GM19452 (cell line): ENCODE data around the gene PPIB.

Experiments
- ATAC-seq: cut with Tn5 transposase; IDR thresholded peaks from one replicate; pipeline ENCODE4 v1.9.1; 2021; ENCODE audit not compliant: unreplicated experiment

The PPIB gene

DNA sequence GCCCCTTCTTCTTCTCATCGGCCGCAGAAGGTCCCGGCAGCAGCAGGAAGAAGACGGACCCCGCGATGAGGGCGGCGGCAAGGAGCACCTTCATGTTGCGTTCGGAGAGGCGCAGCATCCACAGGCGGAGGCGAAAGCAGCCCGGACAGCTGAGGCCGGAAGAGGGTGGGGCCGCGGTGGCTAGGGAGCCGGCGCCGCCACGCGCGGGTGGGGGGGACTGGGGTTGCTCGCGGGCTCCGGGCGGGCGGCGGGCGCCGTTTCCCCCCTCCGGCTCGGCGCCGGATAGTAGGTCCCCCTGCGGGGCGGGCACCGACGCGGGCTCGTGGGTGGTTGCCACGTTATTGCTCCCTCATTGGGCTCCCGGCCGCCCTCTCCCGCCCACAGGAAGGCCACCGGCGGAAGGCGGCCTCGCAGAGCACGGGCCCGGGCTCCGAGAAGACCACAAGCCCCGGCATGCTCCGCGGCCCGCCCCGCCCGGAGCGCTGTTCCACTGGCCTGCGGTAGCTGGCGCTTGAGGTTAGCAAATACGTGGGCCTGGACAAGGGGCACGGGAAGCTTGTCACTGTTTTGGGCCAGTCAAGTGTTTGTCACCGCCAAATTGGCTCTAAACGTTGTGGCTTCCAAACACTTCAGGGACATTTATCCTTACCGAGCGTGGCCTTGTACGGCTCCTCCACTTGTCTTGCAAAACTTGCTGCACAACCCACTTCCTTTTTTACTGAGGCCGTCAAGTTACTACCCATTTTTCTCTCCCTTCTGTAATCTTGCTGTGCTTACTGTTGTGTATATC, at the start of gene PPIB:
TSS of gene PPIB (minus strand) at position 154 of the 790 bp plus-strand sequence. CDS start at position 118, 36 bp downstream.
- ATAC-seq = peak; percentile 92

- no peak for ATAC-seq
Observed at GRCh38 chr15:64211696-64212095, 48.9 kb upstream of the PPIB start.

- no peak for ATAC-seq
Observed at GRCh38 chr15:64210371-64210770, 47.5 kb upstream of the PPIB start.

- no peak for ATAC-seq
Observed at GRCh38 chr15:64209680-64210334, 47.0 kb upstream of the PPIB start.

DNA sequence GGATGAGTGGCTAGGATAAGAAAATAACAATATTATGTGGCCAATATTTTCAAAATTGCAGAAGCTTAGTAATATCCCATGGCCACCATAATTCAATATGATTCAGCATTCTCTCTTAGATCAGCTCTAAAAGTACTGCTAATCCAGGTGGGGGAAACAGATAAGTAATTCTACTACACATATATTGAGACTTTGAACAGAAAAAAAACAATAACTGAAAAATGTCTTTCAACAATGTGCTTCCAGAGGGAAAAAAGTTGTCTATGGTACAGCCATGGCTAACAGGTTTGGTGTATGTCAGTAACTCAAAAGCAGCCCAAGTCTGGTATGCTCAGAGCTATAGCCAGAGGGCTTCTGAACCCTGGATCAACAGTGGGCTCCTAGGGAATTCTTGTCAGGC, 42.4 kb upstream of the PPIB start:
- no peak for ATAC-seq

DNA sequence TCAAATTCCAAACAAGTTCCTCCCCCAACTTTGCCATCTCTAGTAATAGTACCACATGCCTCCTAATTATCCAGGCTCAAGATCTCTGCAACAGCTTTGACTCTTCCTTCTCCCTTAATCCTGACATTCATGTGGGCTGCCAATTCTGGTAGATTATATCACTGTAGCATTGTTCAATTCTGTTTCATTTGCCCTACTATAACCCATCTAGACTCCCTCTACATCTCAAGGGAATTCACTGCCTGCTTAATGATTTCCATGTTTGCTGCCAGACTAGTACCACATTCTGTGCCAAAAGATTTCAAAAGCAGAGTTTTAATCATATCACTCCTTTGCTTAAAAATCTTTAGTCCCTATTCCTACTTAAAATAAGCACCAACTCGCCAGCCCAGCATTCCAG, 34.6 kb upstream of the PPIB start:
- ATAC-seq = no peak

DNA sequence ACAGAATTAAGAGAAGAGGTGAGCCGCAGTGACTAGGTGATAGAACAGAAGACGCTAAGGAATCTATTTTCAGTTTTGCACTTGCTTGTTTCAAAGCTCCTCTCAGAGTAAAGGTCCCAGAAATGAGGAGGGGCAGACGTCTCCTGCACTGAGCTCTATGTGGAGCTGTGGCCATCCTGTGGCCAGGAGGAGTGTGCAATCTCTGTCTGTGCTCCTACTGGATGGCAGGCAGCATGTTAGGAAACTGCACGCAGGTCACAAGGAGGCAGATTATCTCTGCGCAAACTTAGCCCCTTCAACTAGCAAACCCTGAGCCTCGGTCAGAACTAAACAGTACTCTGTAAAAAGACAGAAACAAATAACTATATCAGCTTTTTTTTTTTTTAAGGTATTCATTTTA, 31.1 kb upstream of the PPIB start:
- no peak for ATAC-seq

- no peak for ATAC-seq
Observed at GRCh38 chr15:64191971-64192830, 29.4 kb upstream of the PPIB start.

- ATAC-seq = no peak
Observed at GRCh38 chr15:64187396-64188191, 24.8 kb upstream of the PPIB start.

DNA sequence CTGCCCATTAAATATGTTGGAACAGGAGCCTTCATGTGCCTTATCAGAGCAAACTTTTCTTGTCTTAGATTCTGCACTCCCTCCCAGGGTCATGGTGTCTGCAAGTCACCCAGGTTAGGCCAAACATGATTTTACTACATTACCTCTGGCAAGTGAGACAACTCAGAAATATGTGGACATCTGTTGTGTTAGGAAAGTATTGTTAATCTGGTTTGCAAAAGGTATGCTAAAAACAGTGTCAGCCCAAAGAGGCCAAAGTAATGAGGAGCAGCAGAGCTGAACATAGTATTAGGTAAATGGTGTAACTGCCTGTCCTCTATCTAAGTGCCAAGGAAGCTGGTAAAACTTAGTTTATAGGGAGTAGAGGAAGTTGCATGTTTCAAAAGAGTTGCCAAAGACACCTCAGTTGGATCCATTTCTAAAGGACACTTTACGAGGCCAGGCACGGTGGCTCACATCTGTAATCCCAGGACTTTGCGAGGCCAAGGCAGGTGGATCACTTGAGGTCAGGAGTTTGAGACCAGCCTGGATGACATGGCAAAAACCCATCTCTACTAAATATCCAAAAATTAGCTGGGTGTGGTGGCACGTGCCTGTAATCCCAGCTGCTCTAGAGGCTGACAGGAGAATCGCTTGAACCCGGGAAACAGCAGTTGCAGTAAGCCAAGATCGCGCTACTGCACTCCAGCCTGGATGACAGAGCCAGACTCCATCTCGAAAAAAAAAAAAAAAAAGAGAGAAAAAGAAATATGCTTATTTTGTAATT, 22.5 kb upstream of the PPIB start:
- no peak for ATAC-seq

DNA sequence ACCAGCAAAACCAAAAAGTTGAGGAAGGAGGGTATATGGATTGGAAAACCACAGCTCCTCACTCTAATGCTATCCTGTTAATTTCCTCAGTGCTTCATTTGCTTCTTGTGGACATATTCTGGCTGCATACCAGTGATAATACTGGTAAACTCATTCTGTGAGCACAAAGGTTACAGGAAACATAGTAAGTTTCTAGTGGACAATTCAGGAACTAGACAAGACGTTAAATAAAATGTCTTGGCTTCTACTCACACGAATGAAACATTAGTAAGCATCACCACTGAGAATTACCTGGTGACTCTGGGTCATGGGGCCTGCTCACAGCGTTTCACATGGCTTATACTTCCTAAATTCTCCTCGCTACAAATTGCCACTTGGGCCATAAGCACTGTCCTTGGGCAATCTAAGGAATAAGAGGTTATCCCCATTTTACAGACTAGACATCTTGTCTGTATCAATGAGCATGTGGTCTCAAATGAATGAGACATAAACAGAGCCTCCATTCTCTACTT, 20.1 kb upstream of the PPIB start:
- ATAC-seq = no peak

- ATAC-seq = no peak
Observed at GRCh38 chr15:64180235-64180824, 17.5 kb upstream of the PPIB start.

GRCh38 chr15:64166102-64166890, 3.5 kb upstream of the PPIB start:
- ATAC-seq = no peak

- ATAC-seq = no peak
Observed at GRCh38 chr15:64164436-64164835, 1.6 kb upstream of the PPIB start.

GRCh38 chr15:64163659-64164362, 989 bp upstream of the PPIB start:
- ATAC-seq = peak; percentile 8

- ATAC-seq = peak; percentile 15
Observed at GRCh38 chr15:64162478-64162868, 349 bp downstream of the PPIB start.

DNA sequence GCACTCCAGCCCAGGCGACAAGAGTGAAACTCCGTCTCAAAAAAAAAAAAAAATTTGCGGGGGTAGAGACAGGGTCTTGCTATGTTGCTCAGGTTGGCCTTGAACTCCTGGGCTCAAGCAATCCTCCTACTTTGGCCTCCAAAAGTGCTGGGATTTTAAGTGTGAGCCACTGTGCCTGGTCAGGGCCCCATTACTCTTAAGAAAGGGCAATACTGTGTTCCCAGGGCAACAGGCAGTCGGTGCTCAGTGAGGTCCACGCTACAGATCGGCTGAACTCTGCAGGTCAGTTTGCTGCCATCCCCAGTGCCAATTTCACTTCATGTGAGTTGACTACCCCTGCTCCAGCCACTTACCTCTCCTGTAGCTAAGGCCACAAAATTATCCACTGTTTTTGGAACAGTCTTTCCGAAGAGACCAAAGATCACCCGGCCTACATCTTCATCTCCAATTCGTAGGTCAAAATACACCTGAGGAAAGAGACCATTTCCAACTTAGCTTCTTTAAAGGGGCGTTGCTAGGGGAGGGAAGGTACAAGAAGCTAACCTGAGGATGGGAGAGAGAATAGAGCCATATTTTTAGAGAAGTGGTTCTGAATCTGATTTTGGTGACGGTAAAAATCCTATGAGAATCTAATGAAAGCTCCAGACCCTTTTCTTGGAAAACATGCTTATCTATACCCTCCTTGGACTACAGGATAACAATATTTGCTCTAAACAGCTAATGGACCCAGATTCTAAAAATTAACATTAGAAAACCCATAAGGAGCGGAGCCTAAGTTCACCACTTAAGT, 939 bp downstream of the PPIB start:
- no peak for ATAC-seq
